ENCODE results near the gene SEZ6. TPM values are rescaled to one million over a fixed set of nuclear protein-coding genes. Genes with fewer than 3 reads are reported as not detected.
A peak's percentile ranks its signal among the peaks of the same experiment; 100 is the strongest.

The SEZ6 gene
- total RNA-seq, 1 experiment from 2014 or later = not detected

DNA sequence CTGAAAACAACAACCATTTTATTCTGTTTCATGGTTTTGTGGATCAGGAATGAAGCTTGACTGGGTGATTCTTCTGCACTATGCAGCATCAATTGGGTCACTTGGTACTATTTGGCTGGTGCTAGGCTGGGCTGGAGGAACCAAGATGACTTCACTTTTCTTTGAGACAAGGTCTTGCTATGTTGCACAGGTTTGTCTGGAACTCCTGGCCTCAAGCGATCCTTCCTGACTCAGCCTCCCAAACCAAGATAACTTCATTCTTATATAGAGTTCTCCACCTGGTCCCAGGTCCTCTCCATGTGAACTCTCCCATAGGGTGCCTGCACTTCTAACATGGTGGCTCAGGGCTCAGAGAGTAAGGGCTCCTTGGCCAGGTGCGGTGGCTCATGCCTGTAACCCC, 35.3 kb upstream of the SEZ6 start:
- ATAC-seq (no peak), DNase-seq (ENCODE audit: low read depth, low spot score) (no peak)
- intact Hi-C loops (cut with micrococcal nuclease; ENCODE audit: unreplicated experiment) (no loop called here), in situ Hi-C loops (cut with HindIII; ENCODE audit: low pct_unique_long_range_greater_than_20kb, low sequenced_read_pairs) (no loop called here)
- ChIA-PET POLR2A (interaction anchor here (0.6 kb wide), 1 partner anchor 44 kb away, joined by 7 read pairs; no protein-coding TSS in a partner anchor), CTCF (interaction anchor here (0.6 kb wide), 2 partner anchors 13 to 76 kb away, joined by 3 to 6 read pairs; no protein-coding TSS in a partner anchor)
- no TSS peak for BruUV-seq (replicated peaks)
- peaks cover 8% of the 10 kb centered on the region for H3K27me3 ChIP-seq (ENCODE audit: control insufficient read depth, insufficient read depth, low read length)
- H3K4me3 ChIP-seq (ENCODE audit: low read depth in 2 of 2, low read length in 2 of 2) = no peak overlapping the region
- no peak for TF ChIP-seq POLR2AphosphoS5 (IDR thresholded peaks at IDR 0.05; ENCODE audit: low read depth, low read length)
- TF ChIP-seq, protein P1, sequence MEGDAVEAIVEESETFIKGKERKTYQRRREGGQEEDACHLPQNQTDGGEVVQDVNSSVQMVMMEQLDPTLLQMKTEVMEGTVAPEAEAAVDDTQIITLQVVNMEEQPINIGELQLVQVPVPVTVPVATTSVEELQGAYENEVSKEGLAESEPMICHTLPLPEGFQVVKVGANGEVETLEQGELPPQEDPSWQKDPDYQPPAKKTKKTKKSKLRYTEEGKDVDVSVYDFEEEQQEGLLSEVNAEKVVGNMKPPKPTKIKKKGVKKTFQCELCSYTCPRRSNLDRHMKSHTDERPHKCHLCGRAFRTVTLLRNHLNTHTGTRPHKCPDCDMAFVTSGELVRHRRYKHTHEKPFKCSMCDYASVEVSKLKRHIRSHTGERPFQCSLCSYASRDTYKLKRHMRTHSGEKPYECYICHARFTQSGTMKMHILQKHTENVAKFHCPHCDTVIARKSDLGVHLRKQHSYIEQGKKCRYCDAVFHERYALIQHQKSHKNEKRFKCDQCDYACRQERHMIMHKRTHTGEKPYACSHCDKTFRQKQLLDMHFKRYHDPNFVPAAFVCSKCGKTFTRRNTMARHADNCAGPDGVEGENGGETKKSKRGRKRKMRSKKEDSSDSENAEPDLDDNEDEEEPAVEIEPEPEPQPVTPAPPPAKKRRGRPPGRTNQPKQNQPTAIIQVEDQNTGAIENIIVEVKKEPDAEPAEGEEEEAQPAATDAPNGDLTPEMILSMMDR (IDR thresholded peaks at IDR 0.05) = no peak
- TF ChIP-seq, protein P2, sequence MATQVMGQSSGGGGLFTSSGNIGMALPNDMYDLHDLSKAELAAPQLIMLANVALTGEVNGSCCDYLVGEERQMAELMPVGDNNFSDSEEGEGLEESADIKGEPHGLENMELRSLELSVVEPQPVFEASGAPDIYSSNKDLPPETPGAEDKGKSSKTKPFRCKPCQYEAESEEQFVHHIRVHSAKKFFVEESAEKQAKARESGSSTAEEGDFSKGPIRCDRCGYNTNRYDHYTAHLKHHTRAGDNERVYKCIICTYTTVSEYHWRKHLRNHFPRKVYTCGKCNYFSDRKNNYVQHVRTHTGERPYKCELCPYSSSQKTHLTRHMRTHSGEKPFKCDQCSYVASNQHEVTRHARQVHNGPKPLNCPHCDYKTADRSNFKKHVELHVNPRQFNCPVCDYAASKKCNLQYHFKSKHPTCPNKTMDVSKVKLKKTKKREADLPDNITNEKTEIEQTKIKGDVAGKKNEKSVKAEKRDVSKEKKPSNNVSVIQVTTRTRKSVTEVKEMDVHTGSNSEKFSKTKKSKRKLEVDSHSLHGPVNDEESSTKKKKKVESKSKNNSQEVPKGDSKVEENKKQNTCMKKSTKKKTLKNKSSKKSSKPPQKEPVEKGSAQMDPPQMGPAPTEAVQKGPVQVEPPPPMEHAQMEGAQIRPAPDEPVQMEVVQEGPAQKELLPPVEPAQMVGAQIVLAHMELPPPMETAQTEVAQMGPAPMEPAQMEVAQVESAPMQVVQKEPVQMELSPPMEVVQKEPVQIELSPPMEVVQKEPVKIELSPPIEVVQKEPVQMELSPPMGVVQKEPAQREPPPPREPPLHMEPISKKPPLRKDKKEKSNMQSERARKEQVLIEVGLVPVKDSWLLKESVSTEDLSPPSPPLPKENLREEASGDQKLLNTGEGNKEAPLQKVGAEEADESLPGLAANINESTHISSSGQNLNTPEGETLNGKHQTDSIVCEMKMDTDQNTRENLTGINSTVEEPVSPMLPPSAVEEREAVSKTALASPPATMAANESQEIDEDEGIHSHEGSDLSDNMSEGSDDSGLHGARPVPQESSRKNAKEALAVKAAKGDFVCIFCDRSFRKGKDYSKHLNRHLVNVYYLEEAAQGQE (IDR thresholded peaks at IDR 0.05; ENCODE audit: insufficient read depth in 1 of 2, low read depth in 2 of 2, low read length in 1 of 2) = no peak
- TF ChIP-seq SIN3A (IDR thresholded peaks at IDR 0.05; ENCODE audit: borderline replicate concordance, insufficient read depth, low read depth, low read length) = no peak
- TF ChIP-seq TCF7L2 (IDR thresholded peaks at IDR 0.05; ENCODE audit: low read depth, low read length) = no peak
- H3K27ac ChIP-seq (ENCODE audit: low read length) = no peak overlapping the region
- H3K4me1 ChIP-seq (ENCODE audit: control insufficient read depth, insufficient read depth, low read length) = no peaks in the 10 kb centered on the region; the same call in 1 of the 2 replicates
- no peaks in the 10 kb centered on the region for H3K9me3 ChIP-seq (ENCODE audit: control insufficient read depth, insufficient read depth, low read depth, low read length)
- H3K36me3 ChIP-seq (ENCODE audit: control insufficient read depth, insufficient read depth, low read length) = no peaks in the 10 kb centered on the region

DNA sequence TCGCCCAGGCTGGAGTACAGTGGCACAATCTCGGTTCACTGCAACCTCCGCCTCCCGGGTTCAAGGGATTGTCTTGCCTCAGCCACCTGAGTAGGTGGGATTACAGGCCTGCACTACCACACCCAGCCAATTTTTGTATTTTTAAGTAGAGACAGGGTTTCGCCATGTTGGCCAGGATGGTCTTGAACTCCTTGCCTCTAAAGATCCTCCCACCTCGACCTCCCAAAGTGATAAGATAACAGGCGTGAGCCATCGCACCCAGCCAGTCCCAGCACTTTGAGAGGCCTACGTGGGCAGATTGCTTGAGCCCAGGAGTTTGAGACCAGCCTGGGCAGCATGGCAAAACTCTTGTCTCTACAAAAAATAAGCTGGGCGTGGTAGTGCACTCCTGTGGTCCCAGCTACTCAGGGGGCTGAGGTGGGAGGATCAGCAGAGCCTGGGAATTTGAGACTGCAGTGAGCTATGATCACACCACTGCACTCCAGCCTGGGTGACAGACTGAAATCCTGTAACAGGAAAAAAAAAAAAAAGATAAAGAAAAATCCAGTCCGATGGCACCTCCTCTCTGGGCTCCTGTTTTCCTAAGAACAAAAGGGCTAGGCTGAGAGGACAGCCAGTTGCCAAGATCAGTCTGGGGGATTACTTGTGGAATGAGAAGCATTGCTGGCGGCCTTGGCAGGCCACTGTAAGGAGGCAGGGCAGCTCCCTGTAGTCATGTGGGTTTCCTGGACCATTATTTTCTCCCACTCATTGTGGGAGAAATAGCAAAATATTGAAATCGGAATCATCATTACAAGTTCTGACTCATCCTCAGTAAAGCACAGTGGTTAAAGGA, 34.1 kb upstream of the SEZ6 start:
- Histone ChIP-seq H3K4me3 (ENCODE audit: low read depth in 2 of 2, low read length in 2 of 2) (no peak overlapping the region), H3K4me1 (ENCODE audit: control insufficient read depth, insufficient read depth, low read length) (no peaks in the 10 kb centered on the region; the same call in 1 of the 2 replicates), H3K36me3 (ENCODE audit: control insufficient read depth, insufficient read depth, low read length) (no peaks in the 10 kb centered on the region), H3K9me3 (ENCODE audit: control insufficient read depth, insufficient read depth, low read depth, low read length) (no peaks in the 10 kb centered on the region), H3K27ac (ENCODE audit: low read length) (no peak overlapping the region), H3K27me3 (ENCODE audit: control insufficient read depth, insufficient read depth, low read length) (peaks cover 8% of the 10 kb centered on the region)
- in situ Hi-C loops (cut with HindIII; ENCODE audit: low pct_unique_long_range_greater_than_20kb, low sequenced_read_pairs) = no loop called here
- no peak for TF ChIP-seq SIN3A (IDR thresholded peaks at IDR 0.05; ENCODE audit: borderline replicate concordance, insufficient read depth, low read depth, low read length)
- TF ChIP-seq, protein P2 (IDR thresholded peaks at IDR 0.05; ENCODE audit: insufficient read depth in 1 of 2, low read depth in 2 of 2, low read length in 1 of 2) = 0 out of 4 replicates have a peak, but pooled peaks of 1 of the 2 experiments have one; percentile 8
- no peak for TF ChIP-seq POLR2AphosphoS5 (IDR thresholded peaks at IDR 0.05; ENCODE audit: low read depth, low read length)
- TF ChIP-seq TCF7L2 (IDR thresholded peaks at IDR 0.05; ENCODE audit: low read depth, low read length) = no peak
- ATAC-seq (no peak), DNase-seq (ENCODE audit: low read depth, low spot score) (no peak)
- POLR2A ChIA-PET = interaction anchor here (0.6 kb wide), 2 partner anchors 45 to 384 kb away, joined by 6 to 7 read pairs; no protein-coding TSS in a partner anchor
- no TSS peak for BruUV-seq (replicated peaks)
- CTCF ChIA-PET = interaction anchor here (0.6 kb wide), 2 partner anchors 12 to 75 kb away, joined by 3 to 6 read pairs; no protein-coding TSS in a partner anchor
- intact Hi-C loops (cut with micrococcal nuclease; ENCODE audit: unreplicated experiment) = no loop called here

Measured in Panc1 (cell line).